ENCODE data around the gene PTPRG. TPM values are rescaled to one million over a fixed set of nuclear protein-coding genes. Genes with fewer than 3 reads are reported as not detected.

The PTPRG gene
- total RNA-seq, 1 experiment from 2014 or later, result 69.3 TPM

GRCh38 chr3:61790411-61790810 is 229.0 kb downstream of the PTPRG start:
- TF ChIP-seq CTCF (conservative IDR thresholded peaks at IDR 0.05), result no peak
- H3T11ph ChIP-seq (ENCODE audit: low read length), result no peak overlapping the region
- peaks cover 21% of the 10 kb centered on the region; the same call in 1 of the 2 replicates for H3K79me2 ChIP-seq (ENCODE audit: insufficient read depth, low read length)
- H3K79me1 ChIP-seq (ENCODE audit: insufficient read depth, low read depth, low read length, poor library complexity, severe bottlenecking), result no peaks in the 10 kb centered on the region
- Mint-ChIP-seq H3K4me3 (no peak overlapping the region), H3K27ac (peak overlapping the region in 1 of 3 experiments; percentile 2; a peak in 1 of 7 replicates), H3K36me3 (ENCODE audit: insufficient read depth in 1 of 3, low read depth in 3 of 3) (no peaks in the 10 kb centered on the region), H3K4me1 (peaks cover 15 to 28% of the 10 kb centered on the region in 2 experiments), H3K27me3 (ENCODE audit: low read depth) (no peaks in the 10 kb centered on the region), H3K9me3 (no peaks in the 10 kb centered on the region)
- no peak for DNase-seq
- H3K23ac ChIP-seq (ENCODE audit: insufficient read length, low read depth, low read length), result no peak overlapping the region
- H4K20me1 ChIP-seq (ENCODE audit: control insufficient read depth, insufficient read depth, insufficient read length), result no peaks in the 10 kb centered on the region
- H2AK5ac ChIP-seq (ENCODE audit: insufficient read length, low read length), result no peak overlapping the region
- no peak overlapping the region for H3K18ac ChIP-seq (ENCODE audit: insufficient read length, low read depth, low read length)
- no peak overlapping the region for H3K27ac ChIP-seq (ENCODE audit: insufficient read length, low read depth, low read length)
- H3K9ac ChIP-seq (ENCODE audit: extremely low read depth, insufficient read length, low read length), result no peak overlapping the region
- no peak overlapping the region for H4K8ac ChIP-seq (replicated peaks; ENCODE audit: insufficient read length, low read depth, low read length)
- no peak overlapping the region for H3K4me2 ChIP-seq (ENCODE audit: insufficient read depth, insufficient read length, low read length)
- H3K23me2 ChIP-seq (ENCODE audit: insufficient read length, low read depth, low read length, poor library complexity, severe bottlenecking), result no peaks in the 10 kb centered on the region
- H4K91ac ChIP-seq (ENCODE audit: insufficient read length, low read depth, low read length), result no peak overlapping the region
- H2BK20ac ChIP-seq (ENCODE audit: low read depth, low read length, poor library complexity, severe bottlenecking), result no peak overlapping the region
- H4K5ac ChIP-seq (ENCODE audit: insufficient read length, low read depth, low read length), result no peak overlapping the region
- no peak overlapping the region for H2BK120ac ChIP-seq (ENCODE audit: low read depth, low read length, poor library complexity, severe bottlenecking)
- H2BK12ac ChIP-seq (ENCODE audit: insufficient read length, low read depth, low read length), result no peak overlapping the region
- H3K4ac ChIP-seq (ENCODE audit: low read depth, low read length), result no peak overlapping the region
- H3K56ac ChIP-seq (ENCODE audit: insufficient read length, low read depth, low read length), result no peak overlapping the region
- no peak overlapping the region for H3K14ac ChIP-seq (ENCODE audit: insufficient read depth, low read length)
- no peaks in the 10 kb centered on the region for H3K27me3 ChIP-seq (ENCODE audit: insufficient read depth, low read length)
- no peaks in the 10 kb centered on the region for H3K9me3 ChIP-seq (ENCODE audit: control insufficient read depth, low read depth, low read length)
- H3K4me1 ChIP-seq (ENCODE audit: insufficient read depth, low read length), result peaks cover 4% of the 10 kb centered on the region; the same call in 1 of the 2 replicates
- H2AFZ ChIP-seq (ENCODE audit: low read length), result no peak overlapping the region
- H2BK15ac ChIP-seq (ENCODE audit: low read depth, low read length), result no peak overlapping the region
- H2BK5ac ChIP-seq (ENCODE audit: insufficient read length, low read length), result no peak overlapping the region
